ENCODE data around the gene PRDM2. TPM values are rescaled to one million over a fixed set of nuclear protein-coding genes. Genes with fewer than 3 reads are reported as not detected.

Gene PRDM2
- total RNA-seq, 1 donor from 2014 or later = 88.3 TPM

- TF ChIP-seq CTCF (IDR thresholded peaks at IDR 0.05; ENCODE audit: partially characterized antibody, unreplicated experiment) = no peak
- Mint-ChIP-seq H3K27me3 (ENCODE audit: unreplicated experiment) (peaks cover 7% of the 10 kb centered on the region), H3K27ac (ENCODE audit: unreplicated experiment) (no peak overlapping the region)
Measured at GRCh38 chr1:13703128-13703513, 3.1 kb downstream of the PRDM2 start.

GRCh38 chr1:13703558-13704490 is 3.8 kb downstream of the PRDM2 start:
- H3K9me3 Mint-ChIP-seq (ENCODE audit: unreplicated experiment) = peaks cover 5% of the 10 kb centered on the region
- no peak overlapping the region for H3K4me3 Mint-ChIP-seq (ENCODE audit: unreplicated experiment)
- peaks cover 5% of the 10 kb centered on the region for H3K36me3 Mint-ChIP-seq (ENCODE audit: unreplicated experiment)
- TF ChIP-seq CTCF (IDR thresholded peaks at IDR 0.05; ENCODE audit: partially characterized antibody, unreplicated experiment) = no peak
- no peak overlapping the region for H3K27ac Mint-ChIP-seq (ENCODE audit: unreplicated experiment)
- H3K27me3 Mint-ChIP-seq (ENCODE audit: unreplicated experiment) = peaks cover 7% of the 10 kb centered on the region
- DNase-seq = no peak
- H3K4me1 Mint-ChIP-seq (ENCODE audit: low read depth, unreplicated experiment) = peaks cover 3% of the 10 kb centered on the region

More at GRCh38 chr1:13703128-13703513, 3.1 kb downstream of the PRDM2 start:
- Mint-ChIP-seq H3K9me3 (ENCODE audit: unreplicated experiment) (peaks cover 5% of the 10 kb centered on the region), H3K36me3 (ENCODE audit: unreplicated experiment) (peaks cover 5% of the 10 kb centered on the region), H3K4me1 (ENCODE audit: low read depth, unreplicated experiment) (peaks cover 3% of the 10 kb centered on the region), H3K4me3 (ENCODE audit: unreplicated experiment) (no peak overlapping the region)
- DNase-seq = no peak

GRCh38 chr1:13706046-13706445 is 6.1 kb downstream of the PRDM2 start:
- no peaks in the 10 kb centered on the region for H3K4me1 Mint-ChIP-seq (ENCODE audit: low read depth, unreplicated experiment)
- H3K36me3 Mint-ChIP-seq (ENCODE audit: unreplicated experiment) = no peaks in the 10 kb centered on the region
- peaks cover under 1% of the 10 kb centered on the region for H3K27me3 Mint-ChIP-seq (ENCODE audit: unreplicated experiment)
- no peaks in the 10 kb centered on the region for H3K9me3 Mint-ChIP-seq (ENCODE audit: unreplicated experiment)
- H3K4me3 Mint-ChIP-seq (ENCODE audit: unreplicated experiment) = no peak overlapping the region
- no peak for DNase-seq
- no peak for TF ChIP-seq CTCF (IDR thresholded peaks at IDR 0.05; ENCODE audit: partially characterized antibody, unreplicated experiment)
- H3K27ac Mint-ChIP-seq (ENCODE audit: unreplicated experiment) = no peak overlapping the region

- Mint-ChIP-seq H3K4me1 (ENCODE audit: low read depth, unreplicated experiment) (no peaks in the 10 kb centered on the region), H3K27ac (ENCODE audit: unreplicated experiment) (no peak overlapping the region), H3K9me3 (ENCODE audit: unreplicated experiment) (peaks cover 2% of the 10 kb centered on the region), H3K36me3 (ENCODE audit: unreplicated experiment) (no peaks in the 10 kb centered on the region), H3K27me3 (ENCODE audit: unreplicated experiment) (no peaks in the 10 kb centered on the region), H3K4me3 (ENCODE audit: unreplicated experiment) (no peak overlapping the region)
- TF ChIP-seq CTCF (IDR thresholded peaks at IDR 0.05; ENCODE audit: partially characterized antibody, unreplicated experiment) = no peak
- DNase-seq = no peak
Measured at GRCh38 chr1:13707164-13707563, 7.2 kb downstream of the PRDM2 start.

GRCh38 chr1:13708380-13708982 is 8.5 kb downstream of the PRDM2 start:
- TF ChIP-seq CTCF (IDR thresholded peaks at IDR 0.05; ENCODE audit: partially characterized antibody, unreplicated experiment) = no peak
- Mint-ChIP-seq H3K27me3 (ENCODE audit: unreplicated experiment) (no peaks in the 10 kb centered on the region), H3K27ac (ENCODE audit: unreplicated experiment) (no peak overlapping the region), H3K9me3 (ENCODE audit: unreplicated experiment) (peaks cover 2% of the 10 kb centered on the region), H3K4me3 (ENCODE audit: unreplicated experiment) (no peak overlapping the region), H3K36me3 (ENCODE audit: unreplicated experiment) (no peaks in the 10 kb centered on the region), H3K4me1 (ENCODE audit: low read depth, unreplicated experiment) (no peaks in the 10 kb centered on the region)
- DNase-seq = no peak

All from glutamatergic neuron (in vitro differentiated cells).